Fibroblast of skin of right biceps (primary cell): Measurements from ENCODE around the gene TIMM8A.

ENCODE experiments used
- DNase-seq: peaks from one replicate; pipeline ENCODE4 v3.0.0-alpha.2; 2013

TIMM8A gene, protein sequence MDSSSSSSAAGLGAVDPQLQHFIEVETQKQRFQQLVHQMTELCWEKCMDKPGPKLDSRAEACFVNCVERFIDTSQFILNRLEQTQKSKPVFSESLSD

DNA sequence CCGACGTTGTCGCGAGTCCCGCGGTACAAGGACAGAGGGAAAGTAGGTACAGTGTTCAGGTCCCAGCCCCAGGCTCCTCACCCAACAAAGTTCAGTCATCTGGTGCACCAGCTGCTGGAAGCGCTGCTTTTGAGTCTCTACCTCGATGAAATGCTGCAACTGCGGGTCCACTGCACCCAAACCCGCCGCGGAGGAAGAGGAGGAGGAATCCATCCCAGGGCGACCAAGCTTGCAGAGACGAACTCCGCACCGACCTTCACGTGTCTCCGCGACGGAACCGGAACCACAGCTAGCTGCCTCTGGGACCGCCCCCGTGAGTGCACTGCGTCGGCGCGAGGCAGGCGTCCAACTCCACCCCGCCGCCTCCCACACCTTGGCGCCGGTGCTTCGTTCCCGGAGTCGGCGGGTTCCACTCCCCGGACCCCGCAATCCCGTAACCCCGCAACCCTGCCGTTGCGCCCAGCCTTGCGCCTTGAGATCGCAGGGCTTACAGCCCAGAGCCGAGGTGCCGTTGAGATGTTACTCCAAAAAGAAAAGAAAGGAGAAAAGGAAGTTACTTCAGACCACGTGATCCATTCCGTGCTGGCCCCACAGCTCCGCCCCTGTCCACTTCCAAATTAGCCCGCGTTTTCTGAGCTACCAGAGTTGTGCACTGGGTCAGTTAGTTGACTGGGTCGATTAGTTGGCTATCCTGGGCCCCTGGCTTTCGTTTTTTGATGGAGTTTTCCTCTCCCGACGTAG, at the start of gene TIMM8A:
TIMM8A (minus strand) TSS at position 291 of the 741 bp plus-strand sequence; CDS start at position 213, 78 bp downstream.
- peak; percentile 68 for DNase-seq

DNA sequence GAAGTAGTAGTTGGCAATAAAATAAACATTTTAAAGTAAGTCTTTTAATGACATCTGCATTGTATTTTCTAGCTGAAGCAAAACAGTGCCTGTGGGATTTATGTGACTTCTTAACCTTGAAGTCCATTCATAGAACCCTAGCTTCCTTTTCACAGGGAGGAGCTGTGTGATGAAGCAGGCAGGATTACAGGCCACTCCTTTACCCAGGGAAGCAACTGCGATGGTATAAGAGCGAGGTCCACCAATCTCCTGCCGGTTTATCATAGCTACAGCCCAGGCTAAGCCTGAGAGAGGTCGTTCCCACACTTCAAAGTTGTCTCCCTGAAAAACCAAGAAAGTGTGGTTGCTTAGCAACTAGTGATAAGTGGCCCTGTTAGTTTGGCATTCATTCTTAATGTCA, 49.2 kb upstream of the TIMM8A start:
- DNase-seq: no peak

DNA sequence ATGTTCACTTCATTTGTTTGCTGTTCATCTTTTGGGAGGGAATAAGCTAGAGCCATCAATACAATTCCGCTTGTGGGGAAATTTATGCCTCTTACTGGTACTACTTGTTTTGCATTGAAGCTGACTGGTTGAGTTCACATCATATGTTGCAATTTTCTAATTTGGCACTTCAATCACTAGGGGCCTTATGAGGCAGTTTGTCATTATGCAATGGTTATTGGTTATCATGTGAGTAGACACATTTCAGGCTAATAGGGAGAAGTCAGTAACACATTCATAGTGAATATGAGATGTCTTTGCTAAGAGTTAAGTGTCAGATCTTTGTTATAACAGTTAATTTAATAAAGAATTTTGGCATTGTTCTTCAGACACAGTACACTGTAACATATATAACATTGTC, 47.2 kb upstream of the TIMM8A start:
- DNase-seq: no peak

DNA sequence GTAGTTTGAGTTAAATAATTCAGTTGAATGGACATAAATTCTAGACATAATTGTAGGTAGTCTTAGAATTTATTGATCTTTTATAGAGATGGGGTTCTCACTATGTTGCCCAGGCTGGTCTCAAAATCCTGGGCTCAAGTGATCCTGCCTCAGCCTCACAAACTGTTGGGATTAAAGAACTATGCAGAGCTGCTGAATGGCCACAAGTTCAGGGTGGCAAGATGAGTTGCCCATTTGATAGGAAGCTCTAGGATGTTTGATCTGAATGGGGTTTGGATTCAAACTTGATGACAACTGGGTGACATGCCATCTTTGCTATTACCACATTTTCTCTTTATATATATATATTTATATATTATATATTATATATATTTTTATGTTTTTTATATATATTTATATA, 45.8 kb upstream of the TIMM8A start:
- no peak for DNase-seq

DNA sequence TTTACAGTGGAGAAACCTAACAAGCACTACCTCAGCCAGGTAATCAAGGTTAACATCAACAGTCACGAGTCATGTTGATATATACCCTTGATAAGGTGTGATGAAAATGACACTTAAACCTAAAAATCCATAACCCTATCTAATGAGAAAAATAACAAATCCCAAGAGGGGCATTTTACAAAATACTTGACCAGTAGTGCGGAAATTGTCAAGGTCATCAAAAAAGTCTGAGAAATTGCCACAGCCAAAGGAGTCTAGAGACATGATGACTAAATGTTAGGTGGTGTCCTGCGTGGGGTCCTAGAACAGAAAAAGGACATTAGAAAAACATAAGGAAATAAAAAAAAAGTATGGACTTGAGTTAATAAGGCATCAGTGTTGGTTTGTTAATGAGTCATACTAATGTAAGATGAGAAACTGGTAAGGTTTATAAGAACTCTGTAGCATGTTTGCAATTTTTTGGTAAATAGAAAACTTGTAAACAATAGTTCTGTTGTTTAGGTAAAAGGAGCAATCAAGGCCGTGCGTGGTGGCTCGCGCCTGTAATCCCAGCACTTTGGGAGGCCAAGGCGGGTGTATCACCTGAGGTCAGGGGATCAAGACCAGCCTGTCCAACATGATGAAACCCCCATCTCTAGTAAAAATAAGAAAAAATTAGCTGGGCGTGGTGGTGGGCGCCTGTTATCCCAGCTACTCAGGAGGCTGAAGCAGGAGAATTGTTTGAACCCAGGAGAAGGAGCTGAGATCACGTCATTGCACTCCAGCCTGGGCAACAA, 45.2 kb upstream of the TIMM8A start:
- DNase-seq: no peak

DNA sequence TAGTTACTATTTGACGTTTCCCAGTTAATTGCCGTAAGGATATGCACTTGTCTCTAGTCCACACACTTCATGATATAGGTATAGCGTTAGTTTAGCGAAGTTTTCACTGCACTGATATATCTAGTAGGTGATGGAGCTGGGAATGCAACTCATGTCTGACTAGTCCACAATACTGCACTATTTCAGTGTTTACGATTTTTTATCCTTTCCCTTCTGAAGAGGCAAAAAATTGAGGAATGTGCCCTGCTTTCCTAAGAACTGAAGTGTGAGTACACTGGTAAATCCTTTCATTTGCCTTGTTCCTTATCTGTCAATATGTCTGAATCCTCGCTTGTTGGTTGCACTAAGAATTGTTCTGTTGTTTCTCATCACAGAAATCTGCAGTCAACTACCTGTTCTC, 43.3 kb upstream of the TIMM8A start:
- no peak for DNase-seq

DNA sequence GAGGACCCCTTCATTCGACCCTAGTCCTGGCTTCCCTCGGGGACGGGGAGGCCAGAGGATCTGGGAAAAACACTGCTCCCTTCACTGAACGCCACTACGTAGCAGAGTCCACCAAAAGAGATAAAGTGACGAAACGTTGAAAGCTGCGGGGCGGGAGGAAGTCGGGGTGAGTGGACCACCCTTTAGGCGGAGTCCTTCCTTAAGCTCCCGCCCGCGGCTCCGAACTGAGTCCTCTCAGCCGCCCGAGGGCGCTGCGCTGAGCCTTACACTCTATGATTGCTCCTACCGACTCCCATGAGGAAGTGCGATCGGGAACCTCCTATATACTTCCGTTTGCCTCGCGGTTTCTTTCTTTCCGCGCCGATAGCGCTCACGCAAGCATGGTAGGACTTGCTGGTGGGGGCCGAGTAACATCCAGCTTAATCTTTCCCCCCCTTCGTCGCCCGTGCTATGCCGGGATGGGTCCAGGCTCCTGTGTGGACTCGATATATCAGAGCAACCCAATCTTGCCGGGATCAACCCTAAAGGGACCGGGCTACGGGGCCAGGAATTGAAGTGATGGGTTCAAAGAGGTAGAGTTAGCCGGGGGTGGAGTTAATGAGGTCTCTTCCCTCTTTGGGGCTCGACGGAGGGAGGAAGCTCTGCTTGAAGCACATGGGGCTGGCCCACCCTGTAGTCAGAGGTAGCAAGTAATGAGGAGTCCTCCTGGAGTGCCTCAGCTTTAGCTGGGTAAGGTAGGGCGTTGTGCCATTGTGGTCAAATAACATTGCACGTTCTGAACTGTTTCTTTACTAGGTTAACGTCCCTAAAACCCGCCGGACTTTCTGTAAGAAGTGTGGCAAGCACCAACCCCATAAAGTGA, 42.4 kb upstream of the TIMM8A start, which contains the start of gene RPL36A:
RPL36A (plus strand) TSS at position 348 of the 862 bp plus-strand sequence; CDS start at position 381, 33 bp downstream.
- peak; percentile 92 for DNase-seq

DNA sequence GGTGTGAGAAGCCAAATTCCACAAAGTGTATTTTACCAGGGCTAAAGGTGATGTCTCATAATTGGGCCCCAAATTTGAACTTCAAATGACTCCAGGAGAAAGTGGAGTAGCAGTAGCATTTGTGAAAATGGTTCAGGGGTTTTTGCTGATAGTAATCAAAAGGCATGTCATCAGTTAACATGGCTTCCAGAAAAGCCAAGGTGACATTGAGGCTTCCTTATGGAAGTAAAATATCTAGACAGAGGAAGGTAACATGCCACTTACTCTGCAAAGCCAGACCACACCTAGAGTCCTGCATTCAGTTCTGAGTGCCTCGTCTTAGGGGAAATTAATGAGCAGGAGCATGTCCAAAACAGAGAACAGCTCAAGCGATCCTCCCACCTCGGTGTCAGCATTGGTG, 40.1 kb upstream of the TIMM8A start:
- DNase-seq: no peak

DNA sequence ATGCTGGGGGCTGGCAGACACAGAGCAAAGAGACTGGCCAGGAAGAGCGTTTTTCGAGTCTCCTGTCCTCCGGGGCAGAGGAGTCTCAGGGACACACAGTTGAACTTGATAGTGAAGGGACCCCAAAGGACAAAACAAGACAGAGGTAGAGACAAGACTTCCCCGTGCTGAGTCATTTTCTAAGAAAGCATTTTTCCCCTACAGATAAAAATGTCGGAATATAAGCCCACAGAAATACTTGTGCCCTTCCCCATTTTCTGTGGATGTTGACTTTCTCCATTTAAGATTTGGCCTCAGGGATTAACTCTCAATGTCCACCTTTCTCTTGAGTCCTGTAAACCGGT, 38.0 kb upstream of the TIMM8A start:
- DNase-seq: no peak

DNA sequence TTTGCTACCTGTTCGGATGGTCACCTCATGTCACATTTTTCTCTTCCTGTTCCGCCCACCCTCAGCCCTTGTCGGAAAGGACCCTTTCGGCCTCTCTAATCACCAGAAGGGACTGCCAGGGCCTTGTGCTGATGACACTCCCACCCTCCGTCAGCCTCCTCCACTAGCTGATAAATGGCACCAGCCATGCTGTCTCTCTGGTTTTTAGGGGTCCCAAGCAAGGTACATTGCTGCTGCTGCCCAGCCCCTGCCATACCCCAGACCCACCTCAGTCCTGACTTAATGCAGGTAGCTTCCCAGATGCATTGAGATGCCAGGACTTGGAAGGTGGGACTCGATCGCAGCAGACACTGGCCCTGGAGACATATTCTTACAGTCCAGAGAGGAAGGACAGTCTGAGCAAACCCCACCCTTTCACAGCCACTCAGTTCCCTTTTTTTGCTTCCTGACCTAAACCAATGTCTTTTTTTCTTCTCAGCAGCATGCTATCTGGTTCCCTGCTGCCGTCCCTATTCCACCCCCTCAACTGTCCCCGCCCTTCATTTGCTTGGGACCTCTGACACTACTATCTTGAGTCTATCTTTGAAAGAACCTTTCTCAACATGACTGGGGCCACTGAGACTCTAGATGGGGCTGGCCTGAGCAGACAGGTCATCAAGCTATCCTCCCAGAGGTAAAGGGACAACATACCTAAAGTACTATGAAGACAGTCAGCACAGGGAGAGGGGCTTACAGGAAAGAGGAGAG, 37.4 kb upstream of the TIMM8A start, which contains the start of gene BTK:
BTK (minus strand) TSS at position 397 of the 747 bp plus-strand sequence. CDS start 10,907 bp downstream, outside the sequence.
- DNase-seq: no peak

DNA sequence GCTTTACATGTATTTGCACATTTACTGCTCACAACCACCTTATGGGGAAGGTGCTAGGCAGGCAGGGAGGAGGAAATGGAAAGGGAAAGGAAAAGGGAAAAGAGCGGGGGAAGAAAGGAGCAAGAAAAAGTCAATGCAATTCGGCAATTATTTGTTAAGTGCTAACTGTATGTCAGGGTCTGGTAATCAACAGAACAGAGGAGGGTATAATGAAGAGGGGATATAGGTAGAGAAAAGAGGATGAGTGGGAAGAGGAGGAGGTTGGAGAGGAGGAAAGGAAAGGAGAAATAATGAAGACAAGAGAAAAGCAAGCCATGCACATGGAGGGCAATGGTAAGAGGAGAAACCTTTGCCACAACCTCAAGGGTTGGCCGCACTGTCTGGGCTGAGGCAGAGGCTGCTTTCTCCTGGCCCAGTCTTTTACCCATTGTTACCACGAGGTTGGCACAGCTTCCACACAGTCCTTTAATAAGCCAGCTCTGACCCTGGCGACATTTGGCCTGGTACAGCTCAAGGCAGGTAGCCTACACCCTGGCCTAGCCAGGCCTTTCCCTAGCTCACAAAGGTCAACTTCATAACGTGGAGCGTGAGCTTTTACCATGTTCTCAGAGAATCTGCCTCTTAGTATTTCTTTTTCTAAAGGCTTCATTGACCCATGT, 36.6 kb upstream of the TIMM8A start:
- DNase-seq: no peak

DNA sequence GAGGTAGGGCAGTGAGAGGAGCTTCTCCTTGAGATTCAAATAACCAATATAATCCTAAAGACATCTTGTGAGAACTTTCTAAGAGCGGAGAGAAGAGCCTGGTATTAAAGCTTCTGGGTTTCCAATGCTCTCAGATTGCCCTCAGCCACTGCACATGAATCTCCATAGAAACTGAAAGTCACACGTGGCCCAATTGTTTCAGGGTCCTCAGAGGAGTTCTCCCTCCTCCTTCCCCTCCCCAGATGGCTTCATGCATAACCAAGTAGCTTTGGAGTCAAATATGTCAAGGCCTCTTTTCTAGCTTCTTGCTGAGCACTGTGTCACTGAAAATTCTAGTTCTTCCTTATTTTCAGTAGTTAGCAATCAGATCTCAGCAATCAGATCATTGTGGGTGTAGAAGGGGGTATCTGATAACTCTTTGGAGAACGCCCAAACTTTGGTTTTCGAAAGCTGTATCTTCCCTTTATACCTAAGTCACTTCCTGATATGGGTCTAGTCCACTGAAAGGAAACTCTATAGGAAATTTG, 35.2 kb upstream of the TIMM8A start:
- DNase-seq: no peak

DNA sequence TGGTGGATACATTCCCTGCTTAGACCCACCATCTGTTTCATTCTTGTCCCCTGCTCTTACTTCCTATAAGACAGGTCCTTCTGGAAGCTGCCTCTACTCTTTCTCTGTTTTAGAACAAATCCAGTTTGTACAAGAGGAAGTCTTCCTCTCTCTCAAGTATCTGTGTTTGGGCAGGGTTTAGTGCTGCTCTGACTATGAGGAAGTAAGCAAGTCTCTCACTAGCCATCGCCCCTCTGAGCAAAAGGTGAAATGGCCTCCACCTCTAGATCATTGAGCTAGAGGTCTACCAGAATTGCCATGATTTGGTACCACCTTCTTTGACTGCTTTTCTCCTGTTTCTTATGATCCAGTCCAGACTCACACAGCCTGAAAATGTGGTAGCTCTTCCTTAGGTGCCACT, 29.0 kb upstream of the TIMM8A start:
- no peak for DNase-seq

DNA sequence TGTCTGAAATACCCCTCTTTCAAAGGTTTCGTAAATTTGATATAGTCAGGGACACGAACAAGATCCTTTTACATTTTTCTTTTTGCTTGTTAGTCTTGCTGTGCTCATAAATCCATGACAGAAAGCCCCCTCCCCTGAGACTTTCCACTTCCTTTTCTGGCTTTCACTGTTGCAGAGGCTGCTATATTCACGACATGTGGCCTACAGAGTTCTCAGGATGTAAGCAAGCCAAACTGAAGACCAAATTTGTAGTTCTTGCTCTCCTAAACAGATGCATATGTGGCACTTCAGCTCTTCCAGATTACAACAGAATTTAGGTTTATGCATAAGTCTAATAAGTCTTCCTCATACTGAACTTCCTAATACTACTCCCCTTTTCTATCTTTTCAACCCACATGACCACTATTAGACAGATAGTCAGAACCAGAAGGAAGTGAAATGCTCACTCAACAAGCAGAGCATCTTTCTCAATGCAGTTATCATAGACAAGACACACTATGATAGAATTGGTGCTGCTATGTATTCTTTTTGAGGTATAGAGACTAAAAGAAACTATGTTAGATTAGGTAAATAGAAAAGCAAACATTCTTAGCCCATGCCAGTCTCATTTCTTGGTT, 22.5 kb upstream of the TIMM8A start:
- DNase-seq: no peak

DNA sequence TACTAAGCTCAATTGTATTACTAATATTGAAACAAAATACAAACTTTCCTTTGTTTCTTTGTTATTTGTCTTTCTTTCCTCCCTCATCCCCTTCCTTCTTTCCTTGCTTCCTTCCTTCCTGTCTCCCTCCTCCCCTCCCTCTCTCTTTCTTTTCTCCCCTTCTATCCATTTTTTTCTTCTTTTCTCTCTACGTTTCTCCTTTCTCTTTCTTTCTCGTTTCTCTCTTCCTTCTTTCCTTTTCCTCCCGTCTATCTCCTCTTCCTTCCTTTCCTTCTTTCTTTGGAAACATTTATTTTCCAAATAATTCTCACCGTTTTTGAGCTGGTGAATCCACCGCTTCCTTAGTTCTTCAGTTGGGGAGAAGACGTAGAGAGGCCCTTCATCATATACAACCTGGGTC, 21.1 kb upstream of the TIMM8A start:
- DNase-seq: no peak

DNA sequence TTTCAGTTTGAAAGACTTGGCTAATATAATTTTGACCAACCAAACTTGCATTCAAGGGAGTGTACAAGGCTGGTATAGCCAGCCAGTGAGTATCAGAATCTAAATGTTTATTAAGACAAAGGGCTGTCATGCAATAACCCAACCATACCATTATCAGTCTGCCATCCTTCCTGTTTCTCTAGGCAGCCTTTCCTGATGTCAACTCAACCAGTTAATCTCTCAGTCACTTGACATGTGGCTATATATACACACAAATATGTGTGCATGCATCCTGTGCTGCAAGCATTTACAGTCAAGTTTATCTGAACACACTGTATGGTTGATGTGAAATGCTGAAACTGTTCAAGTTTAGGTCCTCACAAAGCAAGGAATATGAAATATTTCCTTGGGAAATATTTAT, 20.3 kb upstream of the TIMM8A start:
- no peak for DNase-seq

DNA sequence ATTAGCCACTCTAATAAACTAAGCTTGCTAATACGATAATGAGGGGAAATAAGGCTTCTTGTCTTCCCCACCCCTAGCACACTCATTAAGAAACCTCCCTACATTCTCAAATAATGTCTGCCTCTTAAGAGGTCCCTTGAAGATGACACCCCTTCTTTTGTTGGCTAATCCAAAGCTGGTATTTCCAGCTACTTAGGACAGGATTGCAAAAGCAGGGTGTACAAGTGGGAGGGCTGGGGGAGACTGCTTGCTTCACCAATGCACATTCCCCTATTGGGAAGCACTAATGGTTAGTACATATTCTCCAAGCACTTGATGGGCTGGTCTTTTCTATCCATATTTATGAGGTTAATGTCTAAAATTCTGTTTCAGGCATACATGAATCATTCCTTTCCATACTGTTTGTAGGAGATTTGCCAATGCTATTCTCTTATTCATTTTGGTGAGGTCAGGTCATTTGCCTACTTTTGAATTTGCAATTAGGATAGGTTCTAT, 16.8 kb upstream of the TIMM8A start:
- DNase-seq: no peak

DNA sequence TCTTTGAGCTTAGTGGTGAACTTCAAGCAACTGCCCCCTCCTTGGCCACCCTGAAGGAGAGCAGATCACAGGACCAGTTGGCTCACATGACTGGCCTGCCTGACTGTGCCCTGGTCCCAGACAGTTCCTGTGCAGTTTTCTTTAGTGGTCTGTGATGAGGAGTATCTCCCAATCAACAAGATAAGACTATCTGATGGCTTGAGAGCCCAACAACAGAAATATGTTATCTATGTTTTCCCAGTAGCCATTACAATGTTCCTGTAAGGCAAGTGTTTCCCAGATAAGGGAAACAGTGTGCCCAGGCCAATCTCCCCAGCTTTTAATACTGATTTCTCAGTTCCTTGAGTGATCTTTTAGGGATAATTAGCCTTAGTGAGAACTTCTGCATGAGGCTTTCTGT, 14.2 kb upstream of the TIMM8A start:
- DNase-seq: no peak

DNA sequence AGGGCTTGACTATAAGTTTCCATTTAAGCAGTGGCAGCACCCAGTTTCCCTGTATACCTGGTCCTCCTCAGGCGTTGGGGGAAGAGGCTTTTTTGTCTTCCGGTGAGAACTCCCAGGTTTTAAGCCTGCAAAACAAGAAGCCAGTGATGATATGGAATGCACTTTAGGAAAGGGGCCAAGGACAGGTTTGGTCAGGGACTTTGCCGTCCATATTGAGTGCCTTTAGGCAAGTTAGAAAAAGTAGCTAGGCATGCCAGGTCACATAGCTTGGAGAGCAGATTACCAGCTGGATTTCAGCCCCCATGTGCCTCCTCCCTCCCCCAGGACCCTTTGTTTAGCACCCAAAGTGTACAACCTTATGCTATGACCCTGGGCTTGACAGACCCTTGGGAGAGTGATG, 13.6 kb upstream of the TIMM8A start:
- no peak for DNase-seq

DNA sequence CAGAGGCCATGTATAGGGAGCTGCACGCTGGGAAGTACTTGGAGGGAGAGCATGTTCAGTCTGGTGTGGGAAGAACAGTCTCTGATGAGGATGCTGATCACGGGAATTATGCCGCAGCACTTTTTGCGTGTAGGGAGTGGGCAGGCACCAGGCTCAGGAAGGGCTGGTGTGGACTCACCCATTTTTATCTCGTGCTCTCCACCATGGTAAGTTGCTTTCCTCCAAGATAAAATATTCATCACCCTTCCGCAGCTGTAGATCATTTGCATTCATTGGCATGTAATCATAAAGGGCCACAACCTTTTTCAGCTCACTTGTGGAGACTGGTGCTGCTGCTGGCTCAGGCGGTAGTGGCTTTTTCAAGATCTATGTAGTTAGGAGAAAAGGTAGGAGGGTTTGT, 11.8 kb upstream of the TIMM8A start:
- no peak for DNase-seq

DNA sequence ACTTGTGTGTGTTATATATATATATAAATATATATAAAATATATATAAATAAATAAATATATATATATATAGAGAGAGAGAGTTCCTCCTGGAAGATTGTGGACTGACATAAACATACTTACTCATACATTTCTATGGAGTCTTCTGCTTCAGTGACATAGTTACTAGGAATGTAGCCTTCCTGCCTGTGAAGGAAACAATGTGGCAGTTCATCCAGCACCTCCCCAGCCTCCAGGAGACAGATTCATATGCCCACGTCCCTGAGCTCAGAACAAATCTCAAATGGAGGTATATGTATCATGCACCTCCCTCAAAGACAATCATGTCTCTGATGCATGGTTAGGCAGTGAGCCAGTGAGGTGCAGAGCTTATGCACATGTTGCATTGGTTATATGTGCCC, 11.4 kb upstream of the TIMM8A start:
- peak; percentile 33 for DNase-seq
